Liver (tissue), 9 donors: ENCODE results near the gene THOC7. TPM values are rescaled to one million over a fixed set of nuclear protein-coding genes. Genes with fewer than 3 reads are reported as not detected.

Experiments used
- DNase-seq: peaks from one replicate; pipeline ENCODE4 v3.0.0-alpha.2; 2017; ENCODE audit warnings: low spot score
- H3K27ac ChIP-seq, 2 donors: one replicate each; pipeline ENCODE4 v1.7.0; 2013; ENCODE audit warnings: inconsistent platforms in 2 of 2, low read length in 2 of 2, control low read depth in 1 of 2, low read depth in 1 of 2, mild to moderate bottlenecking in 1 of 2
- H3K27me3 ChIP-seq, 4 donors: one replicate each; pipeline versions ENCODE4 v1.6.1 to v1.7.0; 2013; ENCODE audit warnings: low read length in 3 of 4, inconsistent platforms in 1 of 4, mild to moderate bottlenecking in 1 of 4, moderate library complexity in 1 of 4; ENCODE audit not compliant: control insufficient read depth in 4 of 4, insufficient read depth in 4 of 4
- H3K36me3 ChIP-seq, 4 donors: one replicate each; pipeline versions ENCODE4 v1.6.1 to v1.7.0; 2013; ENCODE audit warnings: low read length in 3 of 4, mild to moderate bottlenecking in 3 of 4, low read depth in 1 of 4, moderate library complexity in 1 of 4; ENCODE audit not compliant: control insufficient read depth in 4 of 4, insufficient read depth in 3 of 4
- H3K4me1 ChIP-seq, 4 donors: one replicate each; pipeline versions ENCODE4 v1.6.1 to v1.7.0; 2013; ENCODE audit warnings: low read length in 3 of 4, mild to moderate bottlenecking in 3 of 4, moderate library complexity in 1 of 4; ENCODE audit not compliant: control insufficient read depth in 4 of 4, insufficient read depth in 4 of 4
- H3K4me3 ChIP-seq, 3 donors: one replicate each; pipeline versions ENCODE4 v1.6.1 to v1.7.0; 2013; ENCODE audit warnings: low read length in 3 of 3, control low read depth in 1 of 3, low read depth in 1 of 3, mild to moderate bottlenecking in 1 of 3
- H3K9ac ChIP-seq, 2 donors: one replicate each; pipeline ENCODE4 v1.7.0; 2013; ENCODE audit warnings: low read length in 2 of 2, mild to moderate bottlenecking in 2 of 2, moderate library complexity in 2 of 2, control low read depth in 1 of 2, low read depth in 1 of 2
- H3K9me3 ChIP-seq, 4 donors: one replicate each; pipeline versions ENCODE4 v1.6.1 to v1.7.0; 2013; ENCODE audit warnings: low read length in 3 of 4; ENCODE audit not compliant: control insufficient read depth in 4 of 4
- ATF3 ChIP-seq: IDR thresholded peaks from 2 replicates; pipeline ENCODE4 v1.6.1; 2016; ENCODE audit warnings: antibody characterized with exemption
- CTCF ChIP-seq: fragments of 150-350 bp; IDR thresholded peaks from 2 replicates; pipeline ENCODE4 v1.5.1; 2017; ENCODE audit warnings: improper control_type of control experiment, low read depth, low read length; ENCODE audit not compliant: missing input control
- EGR1 ChIP-seq, 2 donors: IDR thresholded peaks; 2 replicates each; pipeline ENCODE4 v1.6.1; 2016 to 2018; ENCODE audit warnings: antibody characterized with exemption in 2 of 2, low read depth in 2 of 2
- FOXA1 ChIP-seq: IDR thresholded peaks from 2 replicates; pipeline ENCODE4 v1.6.1; 2016; ENCODE audit warnings: antibody characterized with exemption
- GABPA ChIP-seq, 2 donors: IDR thresholded peaks in 1 of 2; conservative IDR thresholded peaks in 1 of 2; 2 replicates each; pipeline ENCODE4 v1.6.1; 2016; ENCODE audit warnings: antibody characterized with exemption in 2 of 2, mild to moderate bottlenecking in 1 of 2, moderate library complexity in 1 of 2
- HNF4A ChIP-seq, 2 donors: conservative IDR thresholded peaks; 2 replicates each; pipeline ENCODE4 v1.6.1; 2016; ENCODE audit warnings: antibody characterized with exemption in 2 of 2, mild to moderate bottlenecking in 2 of 2
- HNF4G ChIP-seq: IDR thresholded peaks from 2 replicates; pipeline ENCODE4 v1.6.1; 2016; ENCODE audit warnings: antibody characterized with exemption
- JUND ChIP-seq, 2 donors: IDR thresholded peaks; 2 replicates each; pipeline ENCODE4 v1.6.1; 2016; ENCODE audit warnings: antibody characterized with exemption in 2 of 2
- MAX ChIP-seq: IDR thresholded peaks from 2 replicates; pipeline ENCODE4 v1.6.1; 2016; ENCODE audit warnings: antibody characterized with exemption
- NR2F2 ChIP-seq: IDR thresholded peaks from 2 replicates; pipeline ENCODE4 v1.6.1; 2016; ENCODE audit warnings: antibody characterized with exemption
- RAD21 ChIP-seq, 2 donors: IDR thresholded peaks; 2 replicates each; pipeline ENCODE4 v1.6.1; 2016; ENCODE audit warnings: antibody characterized with exemption in 2 of 2, mild to moderate bottlenecking in 2 of 2
- RXRA ChIP-seq, 2 donors: IDR thresholded peaks; 2 replicates each; pipeline ENCODE4 v1.6.1; 2017 to 2018; ENCODE audit warnings: antibody characterized with exemption in 2 of 2, mild to moderate bottlenecking in 1 of 2
- SP1 ChIP-seq: IDR thresholded peaks from 2 replicates; pipeline ENCODE4 v1.6.1; 2018; ENCODE audit warnings: antibody characterized with exemption, mild to moderate bottlenecking
- TAF1 ChIP-seq: conservative IDR thresholded peaks from 2 replicates; pipeline ENCODE4 v1.6.1; 2016; ENCODE audit warnings: antibody characterized with exemption, mild to moderate bottlenecking
- YY1 ChIP-seq: IDR thresholded peaks from 2 replicates; pipeline ENCODE4 v1.6.1; 2016; ENCODE audit warnings: antibody characterized with exemption, mild to moderate bottlenecking
- ZBTB33 ChIP-seq: IDR thresholded peaks from 2 replicates; pipeline ENCODE4 v1.6.1; 2016; ENCODE audit warnings: antibody characterized with exemption
- WGBS: extraction: QIAGEN DNeasy Blood & Tissue Kit; methylation state at CpG from one replicate; pipeline ENCODE4 v1.1.7; 2013; 5-methylcytosine and 5-hydroxymethylcytosine counted together
- polyA plus RNA-seq, 2 donors: library from polyadenylated mRNA; stranded (reverse) in 1 of 2; unstranded in 1 of 2; fragments of 200-250 nt in 1 of 2; fragments of >200 nt in 1 of 2; fragmentation: Nextera tagmentation in 1 of 2; extraction: Ambion mirVana in 1 of 2; gene quantifications; one replicate each; pipeline versions ENCODE4 v1.2.1 to v1.2.3, GENCODE V29; 2013 to 2015
- total RNA-seq, 2 donors: library from RNA; depleted of rRNA; stranded (reverse); fragments of >200 nt; gene quantifications; one replicate each; pipeline ENCODE4 v1.2.3, GENCODE V29; 2014
- donor health status: healthy.
- donor health status: healthy.
- donor health status: healthy.
- donor health status: healthy.
- donor health status: healthy.

THOC7 gene
- total and polyA plus RNA-seq, 4 donors = 11.7 to 38.6 (median 23.0) TPM

- Histone ChIP-seq H3K36me3 (no peaks in the 10 kb centered on the region), H3K9ac (no peak overlapping the region), H3K4me3 (no peak overlapping the region), H3K9me3 (no peaks in the 10 kb centered on the region), H3K4me1 (no peaks in the 10 kb centered on the region), H3K27ac (no peak overlapping the region), H3K27me3 (no peaks in the 10 kb centered on the region)
- 50% methylated on average over 1 of the region's 1 CpG for WGBS
- DNase-seq = no peak
- no peak for TF ChIP-seq HNF4A (conservative IDR thresholded peaks at IDR 0.05)
- TF ChIP-seq NR2F2 = no peak
- no peak for TF ChIP-seq GABPA (IDR thresholded peaks at IDR 0.05 in 1 of 2, conservative IDR thresholded peaks at IDR 0.05 in 1 of 2)
- TF ChIP-seq RAD21 (IDR thresholded peaks at IDR 0.05) = no peak
- TF ChIP-seq RXRA (IDR thresholded peaks at IDR 0.05) = no peak
- TF ChIP-seq YY1 = no peak
- TF ChIP-seq CTCF = no peak
- no peak for TF ChIP-seq ATF3
These were observed 21.9 kb downstream of the THOC7 start for GRCh38 chr3:63841704-63842103.

GRCh38 chr3:63832395-63832794 is 31.2 kb downstream of the THOC7 start:
- Histone ChIP-seq H3K27me3 (no peaks in the 10 kb centered on the region), H3K36me3 (peaks cover 0 to 35% (median 28%) of the 10 kb centered on the region in 4 donors), H3K9me3 (no peaks in the 10 kb centered on the region), H3K4me3 (no peak overlapping the region), H3K27ac (no peak overlapping the region), H3K4me1 (no peaks in the 10 kb centered on the region), H3K9ac (no peak overlapping the region)
- no peak for DNase-seq
- 89% methylated on average over 6 of the region's 6 CpGs for WGBS
- TF ChIP-seq NR2F2 (no peak), YY1 (no peak), HNF4G (no peak), EGR1 (IDR thresholded peaks at IDR 0.05; ENCODE audit: low read depth in 2 of 2) (no peak), ATF3 (no peak), JUND (IDR thresholded peaks at IDR 0.05) (no peak), ZBTB33 (no peak), MAX (no peak), SP1 (no peak), RAD21 (IDR thresholded peaks at IDR 0.05) (no peak), CTCF (no peak), FOXA1 (no peak), TAF1 (no peak), GABPA (IDR thresholded peaks at IDR 0.05 in 1 of 2, conservative IDR thresholded peaks at IDR 0.05 in 1 of 2) (no peak), HNF4A (conservative IDR thresholded peaks at IDR 0.05) (no peak)
